ENCODE results near the gene INHBA. TPM values are rescaled to one million over a fixed set of nuclear protein-coding genes. Genes with fewer than 3 reads are reported as not detected.

INHBA gene
- total RNA-seq, 1 donor from 2014 or later: 0.08 TPM

DNA sequence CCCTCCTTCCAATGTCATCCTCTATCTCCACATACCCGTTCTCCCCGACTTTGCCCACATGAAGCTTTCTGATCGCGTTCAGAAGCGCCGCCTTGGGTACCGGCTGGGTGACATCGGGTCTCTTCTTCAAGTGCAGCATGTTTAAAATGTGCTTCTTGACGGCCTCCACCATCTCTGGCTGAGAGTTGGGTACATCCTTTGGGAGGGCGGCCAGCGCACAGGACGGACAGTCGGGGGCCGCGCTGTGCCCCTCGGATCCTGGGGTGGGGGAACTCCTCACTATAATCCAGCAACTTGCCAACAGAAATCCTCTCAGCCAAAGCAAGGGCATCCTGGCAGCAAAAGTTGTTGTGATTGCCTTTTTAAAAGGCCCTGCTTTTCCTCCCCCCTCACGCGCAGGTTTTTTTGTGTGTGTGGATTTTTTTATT, 2.8 kb downstream of the INHBA start:
- H3K27ac Mint-ChIP-seq (ENCODE audit: unreplicated experiment): no peak overlapping the region
- peaks cover 13% of the 10 kb centered on the region for H3K4me1 Mint-ChIP-seq (ENCODE audit: unreplicated experiment)
- peaks cover 6% of the 10 kb centered on the region for H3K27me3 Mint-ChIP-seq (ENCODE audit: unreplicated experiment)
- no peak for DNase-seq (ENCODE audit: low spot score)
- TF ChIP-seq, protein P1, sequence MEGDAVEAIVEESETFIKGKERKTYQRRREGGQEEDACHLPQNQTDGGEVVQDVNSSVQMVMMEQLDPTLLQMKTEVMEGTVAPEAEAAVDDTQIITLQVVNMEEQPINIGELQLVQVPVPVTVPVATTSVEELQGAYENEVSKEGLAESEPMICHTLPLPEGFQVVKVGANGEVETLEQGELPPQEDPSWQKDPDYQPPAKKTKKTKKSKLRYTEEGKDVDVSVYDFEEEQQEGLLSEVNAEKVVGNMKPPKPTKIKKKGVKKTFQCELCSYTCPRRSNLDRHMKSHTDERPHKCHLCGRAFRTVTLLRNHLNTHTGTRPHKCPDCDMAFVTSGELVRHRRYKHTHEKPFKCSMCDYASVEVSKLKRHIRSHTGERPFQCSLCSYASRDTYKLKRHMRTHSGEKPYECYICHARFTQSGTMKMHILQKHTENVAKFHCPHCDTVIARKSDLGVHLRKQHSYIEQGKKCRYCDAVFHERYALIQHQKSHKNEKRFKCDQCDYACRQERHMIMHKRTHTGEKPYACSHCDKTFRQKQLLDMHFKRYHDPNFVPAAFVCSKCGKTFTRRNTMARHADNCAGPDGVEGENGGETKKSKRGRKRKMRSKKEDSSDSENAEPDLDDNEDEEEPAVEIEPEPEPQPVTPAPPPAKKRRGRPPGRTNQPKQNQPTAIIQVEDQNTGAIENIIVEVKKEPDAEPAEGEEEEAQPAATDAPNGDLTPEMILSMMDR (IDR thresholded peaks at IDR 0.05; ENCODE audit: unreplicated experiment): no peak
- H3K4me3 Mint-ChIP-seq (ENCODE audit: unreplicated experiment): peak overlapping the region; percentile 27
- no peaks in the 10 kb centered on the region for H3K36me3 Mint-ChIP-seq (ENCODE audit: low read depth, unreplicated experiment)
- H3K9me3 Mint-ChIP-seq (ENCODE audit: unreplicated experiment): no peaks in the 10 kb centered on the region

DNA sequence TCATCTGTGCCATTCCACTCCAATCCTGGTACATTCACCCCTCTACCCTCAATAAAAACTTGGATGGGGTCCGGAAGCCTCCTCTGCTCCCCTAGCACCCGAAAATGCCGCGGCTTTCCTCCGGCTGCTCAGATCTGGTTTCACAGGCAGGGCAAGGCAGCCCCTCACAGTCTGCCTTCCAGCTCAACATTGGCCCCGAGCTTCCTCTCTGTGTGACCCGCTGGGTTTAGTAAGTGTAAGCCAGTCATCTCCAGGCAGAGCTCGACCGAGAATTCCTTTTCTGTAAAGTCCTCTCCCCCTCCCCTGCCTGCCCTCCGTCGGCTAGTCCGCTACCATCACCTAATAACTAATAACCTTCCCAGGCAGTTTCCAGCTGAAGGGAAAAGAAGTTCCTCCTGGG, 3.4 kb downstream of the INHBA start:
- Mint-ChIP-seq H3K4me3 (ENCODE audit: unreplicated experiment) (no peak overlapping the region), H3K36me3 (ENCODE audit: low read depth, unreplicated experiment) (no peaks in the 10 kb centered on the region)
- no peak for DNase-seq (ENCODE audit: low spot score)

DNA sequence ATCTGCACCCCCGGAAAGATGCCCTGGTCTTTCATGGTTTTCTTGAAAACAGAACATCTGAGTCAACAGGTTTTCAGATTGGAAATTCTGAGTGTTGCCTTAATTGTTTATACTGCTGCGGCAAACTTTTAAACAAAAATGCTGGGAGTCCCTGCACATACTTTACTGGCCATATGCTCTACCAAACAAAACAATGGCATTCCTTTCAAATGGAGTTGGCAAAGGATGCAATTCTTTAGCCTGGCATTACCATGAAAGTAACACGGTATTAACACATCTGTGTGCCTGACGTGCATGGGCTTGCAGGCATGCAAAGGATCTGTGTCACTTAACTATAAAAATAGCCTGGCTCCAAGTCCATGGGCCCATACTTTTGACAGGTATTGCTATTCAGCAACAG, 4.2 kb downstream of the INHBA start:
- Mint-ChIP-seq H3K27ac (ENCODE audit: unreplicated experiment) (no peak overlapping the region), H3K36me3 (ENCODE audit: low read depth, unreplicated experiment) (no peaks in the 10 kb centered on the region), H3K9me3 (ENCODE audit: unreplicated experiment) (no peaks in the 10 kb centered on the region), H3K27me3 (ENCODE audit: unreplicated experiment) (peaks cover 6% of the 10 kb centered on the region), H3K4me3 (ENCODE audit: unreplicated experiment) (no peak overlapping the region), H3K4me1 (ENCODE audit: unreplicated experiment) (peaks cover 13% of the 10 kb centered on the region)
- DNase-seq (ENCODE audit: low spot score): no peak
- TF ChIP-seq, protein P1 (IDR thresholded peaks at IDR 0.05; ENCODE audit: unreplicated experiment): no peak

More for the DNA sequence above, 3.4 kb downstream of the INHBA start:
- H3K9me3 Mint-ChIP-seq (ENCODE audit: unreplicated experiment): no peaks in the 10 kb centered on the region
- H3K27me3 Mint-ChIP-seq (ENCODE audit: unreplicated experiment): peaks cover 6% of the 10 kb centered on the region
- H3K4me1 Mint-ChIP-seq (ENCODE audit: unreplicated experiment): peaks cover 13% of the 10 kb centered on the region
- H3K27ac Mint-ChIP-seq (ENCODE audit: unreplicated experiment): no peak overlapping the region
- TF ChIP-seq, protein P1 (IDR thresholded peaks at IDR 0.05; ENCODE audit: unreplicated experiment): no peak

DNA sequence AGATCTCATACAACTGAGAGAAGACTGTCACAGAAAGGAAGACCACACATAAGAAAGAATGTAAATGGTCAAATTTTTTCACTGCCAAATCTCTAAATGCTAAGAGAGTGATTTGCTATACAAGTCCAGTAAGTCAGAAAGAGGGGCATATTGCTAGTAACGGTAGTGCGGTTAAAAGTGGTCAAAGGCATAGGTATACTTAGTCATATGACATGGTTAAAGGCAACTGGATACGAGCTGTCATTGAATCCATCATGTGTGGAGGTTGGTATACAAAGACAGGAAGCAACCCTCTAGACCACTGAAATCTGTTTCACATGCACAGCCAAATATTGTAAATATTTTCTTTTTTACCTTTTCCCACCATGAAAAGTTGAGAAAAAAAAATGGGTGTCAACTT, 4.8 kb downstream of the INHBA start:
- TF ChIP-seq, protein P1 (IDR thresholded peaks at IDR 0.05; ENCODE audit: unreplicated experiment): no peak
- Mint-ChIP-seq H3K27ac (ENCODE audit: unreplicated experiment) (no peak overlapping the region), H3K4me1 (ENCODE audit: unreplicated experiment) (peaks cover 13% of the 10 kb centered on the region), H3K36me3 (ENCODE audit: low read depth, unreplicated experiment) (no peaks in the 10 kb centered on the region), H3K9me3 (ENCODE audit: unreplicated experiment) (no peaks in the 10 kb centered on the region), H3K4me3 (ENCODE audit: unreplicated experiment) (no peak overlapping the region), H3K27me3 (ENCODE audit: unreplicated experiment) (peaks cover 6% of the 10 kb centered on the region)
- no peak for DNase-seq (ENCODE audit: low spot score)

DNA sequence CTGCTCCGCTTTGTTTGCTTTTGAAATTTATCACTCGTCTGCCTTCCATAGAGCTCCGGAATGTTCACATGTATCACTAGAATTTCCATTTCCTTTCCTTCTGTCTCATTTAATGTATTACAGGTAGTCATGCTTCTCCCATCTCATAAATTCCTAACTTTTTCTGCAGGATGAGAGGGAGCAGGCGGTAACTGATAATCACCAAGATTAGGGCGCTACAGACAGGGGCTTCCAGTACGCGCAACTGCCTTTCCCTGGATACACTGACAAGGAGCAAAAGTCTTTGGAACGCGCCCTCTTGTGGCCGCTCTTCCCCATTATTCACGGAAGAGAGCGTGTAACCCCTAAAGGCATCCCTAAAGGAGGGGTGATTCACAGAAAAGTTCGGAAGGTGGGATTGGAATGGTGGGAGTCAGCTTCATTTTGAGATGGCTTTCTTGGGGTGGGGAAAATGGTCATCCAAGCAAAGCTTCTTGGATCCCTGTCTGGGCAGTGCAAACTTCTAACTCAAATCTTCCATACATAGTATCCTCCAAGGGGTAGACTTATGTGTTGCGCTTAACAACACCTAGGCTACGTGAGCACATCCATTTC, 6.5 kb downstream of the INHBA start:
- DNase-seq (ENCODE audit: low spot score): peak; percentile 76
- no peak overlapping the region for H3K27ac Mint-ChIP-seq (ENCODE audit: unreplicated experiment)
- no peaks in the 10 kb centered on the region for H3K9me3 Mint-ChIP-seq (ENCODE audit: unreplicated experiment)
- peaks cover 6% of the 10 kb centered on the region for H3K27me3 Mint-ChIP-seq (ENCODE audit: unreplicated experiment)
- TF ChIP-seq, protein P1 (IDR thresholded peaks at IDR 0.05; ENCODE audit: unreplicated experiment): peak; percentile 82
- no peak overlapping the region for H3K4me3 Mint-ChIP-seq (ENCODE audit: unreplicated experiment)
- no peaks in the 10 kb centered on the region for H3K36me3 Mint-ChIP-seq (ENCODE audit: low read depth, unreplicated experiment)
- H3K4me1 Mint-ChIP-seq (ENCODE audit: unreplicated experiment): peaks cover 20% of the 10 kb centered on the region

Data from endothelial cell (in vitro differentiated cells).